Neural cell (in vitro differentiated cells): ENCODE measurements around the gene KCTD13.

Experiments
- EP300 ChIP-seq: fragments of 450-650 bp; conservative IDR thresholded peaks from 2 replicates; pipeline ENCODE4 v1.6.1; 2014; ENCODE audit warnings: antibody characterized with exemption, mild to moderate bottlenecking, moderate library complexity; ENCODE audit not compliant: poor library complexity, severe bottlenecking
- EZH2 ChIP-seq: fragments of 200-600, 300-800 bp; shearing (Covaris generic), sonication (generic); IDR thresholded peaks from 2 replicates; pipeline ENCODE4 v1.6.1; 2014; ENCODE audit warnings: antibody characterized with exemption, low read length, borderline replicate concordance, mild to moderate bottlenecking; ENCODE audit not compliant: insufficient read depth, poor library complexity, severe bottlenecking
- MXI1 ChIP-seq: fragments of 450-650 bp; conservative IDR thresholded peaks from 2 replicates; pipeline ENCODE4 v1.6.1; 2014; ENCODE audit warnings: antibody characterized with exemption, mild to moderate bottlenecking; ENCODE audit not compliant: poor library complexity, severe bottlenecking
- POLR2AphosphoS5 ChIP-seq: IDR thresholded peaks from 2 replicates; pipeline ENCODE4 v1.6.1; 2012
- RAD21 ChIP-seq: fragments of 450-650 bp; conservative IDR thresholded peaks from 2 replicates; pipeline ENCODE4 v1.6.1; 2014; ENCODE audit warnings: antibody characterized with exemption, mild to moderate bottlenecking, moderate library complexity
- SMC3 ChIP-seq: fragments of 450-650 bp; conservative IDR thresholded peaks from 2 replicates; pipeline ENCODE4 v1.6.1; 2014; ENCODE audit warnings: antibody characterized with exemption, mild to moderate bottlenecking, moderate library complexity; ENCODE audit not compliant: poor library complexity
- TAF1 ChIP-seq: IDR thresholded peaks from 2 replicates; pipeline ENCODE4 v1.6.1; 2012; ENCODE audit warnings: low read depth
- TF ChIP-seq, protein P1 (sequence below): fragments of 450-650 bp; IDR thresholded peaks from 2 replicates; pipeline ENCODE4 v1.5.1; 2014; ENCODE audit warnings: antibody characterized with exemption, mild to moderate bottlenecking, moderate library complexity; ENCODE audit not compliant: poor library complexity, severe bottlenecking
- TF ChIP-seq, protein P2 (sequence below): IDR thresholded peaks from 2 replicates; pipeline ENCODE4 v1.6.1; 2012; ENCODE audit warnings: borderline replicate concordance

DNA sequence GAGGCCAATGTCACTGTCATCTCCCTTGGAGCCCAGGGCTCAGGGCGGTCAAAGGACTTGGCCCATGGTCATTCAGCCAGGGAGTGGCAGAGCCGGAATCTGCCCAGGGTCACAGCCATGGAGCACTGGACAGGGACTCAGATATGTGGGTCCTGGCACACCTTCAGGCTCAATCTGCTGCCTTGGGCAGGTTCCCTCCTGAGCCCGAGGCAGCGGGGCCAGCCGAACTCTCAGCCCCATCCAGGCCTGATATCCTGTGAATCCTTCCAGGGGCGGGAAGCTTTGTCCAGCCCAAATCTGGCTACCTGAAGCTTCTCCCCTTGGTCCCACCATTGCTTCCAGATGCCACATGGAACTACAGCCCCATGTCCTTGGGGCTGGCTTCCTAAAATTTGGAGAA lies 50.8 kb downstream of the KCTD13 start:
- no peak for TF ChIP-seq EZH2
- TF ChIP-seq EP300, result no peak
- TF ChIP-seq, protein P1, sequence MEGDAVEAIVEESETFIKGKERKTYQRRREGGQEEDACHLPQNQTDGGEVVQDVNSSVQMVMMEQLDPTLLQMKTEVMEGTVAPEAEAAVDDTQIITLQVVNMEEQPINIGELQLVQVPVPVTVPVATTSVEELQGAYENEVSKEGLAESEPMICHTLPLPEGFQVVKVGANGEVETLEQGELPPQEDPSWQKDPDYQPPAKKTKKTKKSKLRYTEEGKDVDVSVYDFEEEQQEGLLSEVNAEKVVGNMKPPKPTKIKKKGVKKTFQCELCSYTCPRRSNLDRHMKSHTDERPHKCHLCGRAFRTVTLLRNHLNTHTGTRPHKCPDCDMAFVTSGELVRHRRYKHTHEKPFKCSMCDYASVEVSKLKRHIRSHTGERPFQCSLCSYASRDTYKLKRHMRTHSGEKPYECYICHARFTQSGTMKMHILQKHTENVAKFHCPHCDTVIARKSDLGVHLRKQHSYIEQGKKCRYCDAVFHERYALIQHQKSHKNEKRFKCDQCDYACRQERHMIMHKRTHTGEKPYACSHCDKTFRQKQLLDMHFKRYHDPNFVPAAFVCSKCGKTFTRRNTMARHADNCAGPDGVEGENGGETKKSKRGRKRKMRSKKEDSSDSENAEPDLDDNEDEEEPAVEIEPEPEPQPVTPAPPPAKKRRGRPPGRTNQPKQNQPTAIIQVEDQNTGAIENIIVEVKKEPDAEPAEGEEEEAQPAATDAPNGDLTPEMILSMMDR, result no peak
- TF ChIP-seq, protein P2, sequence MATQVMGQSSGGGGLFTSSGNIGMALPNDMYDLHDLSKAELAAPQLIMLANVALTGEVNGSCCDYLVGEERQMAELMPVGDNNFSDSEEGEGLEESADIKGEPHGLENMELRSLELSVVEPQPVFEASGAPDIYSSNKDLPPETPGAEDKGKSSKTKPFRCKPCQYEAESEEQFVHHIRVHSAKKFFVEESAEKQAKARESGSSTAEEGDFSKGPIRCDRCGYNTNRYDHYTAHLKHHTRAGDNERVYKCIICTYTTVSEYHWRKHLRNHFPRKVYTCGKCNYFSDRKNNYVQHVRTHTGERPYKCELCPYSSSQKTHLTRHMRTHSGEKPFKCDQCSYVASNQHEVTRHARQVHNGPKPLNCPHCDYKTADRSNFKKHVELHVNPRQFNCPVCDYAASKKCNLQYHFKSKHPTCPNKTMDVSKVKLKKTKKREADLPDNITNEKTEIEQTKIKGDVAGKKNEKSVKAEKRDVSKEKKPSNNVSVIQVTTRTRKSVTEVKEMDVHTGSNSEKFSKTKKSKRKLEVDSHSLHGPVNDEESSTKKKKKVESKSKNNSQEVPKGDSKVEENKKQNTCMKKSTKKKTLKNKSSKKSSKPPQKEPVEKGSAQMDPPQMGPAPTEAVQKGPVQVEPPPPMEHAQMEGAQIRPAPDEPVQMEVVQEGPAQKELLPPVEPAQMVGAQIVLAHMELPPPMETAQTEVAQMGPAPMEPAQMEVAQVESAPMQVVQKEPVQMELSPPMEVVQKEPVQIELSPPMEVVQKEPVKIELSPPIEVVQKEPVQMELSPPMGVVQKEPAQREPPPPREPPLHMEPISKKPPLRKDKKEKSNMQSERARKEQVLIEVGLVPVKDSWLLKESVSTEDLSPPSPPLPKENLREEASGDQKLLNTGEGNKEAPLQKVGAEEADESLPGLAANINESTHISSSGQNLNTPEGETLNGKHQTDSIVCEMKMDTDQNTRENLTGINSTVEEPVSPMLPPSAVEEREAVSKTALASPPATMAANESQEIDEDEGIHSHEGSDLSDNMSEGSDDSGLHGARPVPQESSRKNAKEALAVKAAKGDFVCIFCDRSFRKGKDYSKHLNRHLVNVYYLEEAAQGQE, result no peak
- no peak for TF ChIP-seq POLR2AphosphoS5
- TF ChIP-seq SMC3, result no peak
- no peak for TF ChIP-seq TAF1
- TF ChIP-seq RAD21, result no peak
- no peak for TF ChIP-seq MXI1
